Measurements from ENCODE around the gene KCNH4. TPM values are rescaled to one million over a fixed set of nuclear protein-coding genes. Genes with fewer than 3 reads are reported as not detected.

Gene KCNH4
- total and polyA plus RNA-seq, 9 of the 15 experiments (the other 6 are each of a cell fraction or from before 2014, with no cell fraction given), result 0.10 to 1.8 (median 0.50) TPM

- FAIRE-seq (no peak), DNase-seq (ENCODE audit: extremely low read depth in 1 of 4, low spot score in 3 of 4) (no peak), ATAC-seq (no peak)
- Histone ChIP-seq H3K36me3 (ENCODE audit: control insufficient read depth, insufficient read depth, low read length) (no peaks in the 10 kb centered on the region), H3K9me3 (replicated peaks; ENCODE audit: control insufficient read depth, insufficient read depth, low read depth, low read length) (no peaks in the 10 kb centered on the region), H3K9ac (ENCODE audit: insufficient read depth in 1 of 2, low read depth in 2 of 2, low read length in 2 of 2) (peak overlapping the region in 1 of 2 experiments; percentile 84; a peak in 1 of 4 replicates), H3K27ac (ENCODE audit: extremely low read depth, low read depth, low read length) (no peak overlapping the region), H3K4me1 (replicated peaks in 1 of 2; ENCODE audit: control insufficient read depth in 2 of 2, insufficient read depth in 2 of 2, low read length in 2 of 2) (peaks cover 7 to 30% of the 10 kb centered on the region in 2 experiments; a peak in 3 of 5 replicates), H3K27me3 (ENCODE audit: control insufficient read depth in 2 of 2, insufficient read depth in 2 of 2, low read length in 2 of 2) (no peaks in the 10 kb centered on the region), H2AFZ (ENCODE audit: low read depth, low read length) (no peak overlapping the region), H3K4me2 (ENCODE audit: insufficient read depth, low read length) (no peak overlapping the region), H3K4me3 (no peak overlapping the region), H4K20me1 (replicated peaks; ENCODE audit: control insufficient read depth, insufficient read depth, low read length) (no peaks in the 10 kb centered on the region; the same call in 1 of the 2 replicates), H3K79me2 (ENCODE audit: control insufficient read depth, insufficient read depth, low read length) (no peaks in the 10 kb centered on the region), H3K9me1 (ENCODE audit: control insufficient read depth, insufficient read depth, low read length) (peaks cover 4% of the 10 kb centered on the region)
- WGBS (ENCODE audit: insufficient coverage, low coverage, missing lambda C conversion rate), result 60% methylated on average over 20 of the region's 22 CpGs
- intact Hi-C loops (cut with micrococcal nuclease), result no loop called here
- BruUV-seq (replicated peaks), result no TSS peak
- CTCF ChIA-PET (ENCODE audit: low intra/inter-chr PET ratio), result interaction anchor here (0.7 kb wide), 1 partner anchor 271 kb away, joined by 3 read pairs; no protein-coding TSS in a partner anchor
- TF ChIP-seq CREB3L1 (IDR thresholded peaks at IDR 0.05; ENCODE audit: borderline replicate concordance, low read depth) (no peak), ETS1 (conservative IDR thresholded peaks at IDR 0.05; ENCODE audit: control insufficient read depth, low read depth, low read length) (no peak), ZNF512 (tag; IDR thresholded peaks at IDR 0.05) (no peak), KLF1 (tag; IDR thresholded peaks at IDR 0.05) (no peak), RBBP5 (IDR thresholded peaks at IDR 0.05; ENCODE audit: borderline replicate concordance, insufficient read depth, low read length, poor library complexity, severe bottlenecking) (no peak), MCM7 (IDR thresholded peaks at IDR 0.05) (no peak), ZC3H4 (CRISPR knock-in tag; IDR thresholded peaks at IDR 0.05; ENCODE audit: borderline replicate concordance) (no peak), PCBP1 (IDR thresholded peaks at IDR 0.05; ENCODE audit: low read depth, low read length, poor library complexity, severe bottlenecking) (peak; percentile 49)
- POLR2A ChIA-PET, result interaction anchor here (0.6 kb wide), 3 partner anchors 34 to 151 kb away, joined by 3 to 4 read pairs (median 3); no protein-coding TSS in a partner anchor
- in situ Hi-C loops (cut with MboI), result no loop called here
Measured at GRCh38 chr17:42163696-42164407, 17.1 kb downstream of the KCNH4 start.

Measured in K562 (cell line).